Adipocyte (in vitro differentiated cells): ENCODE measurements around the gene PAPPA.

Experiments
- DNase-seq: peaks from one replicate; pipeline ENCODE4 v3.0.0-alpha.2; 2015; ENCODE audit warnings: low read depth
- H3K27me3 ChIP-seq: replicated peaks from 2 replicates; pipeline ENCODE4 v1.7.0; 2013; ENCODE audit warnings: mild to moderate bottlenecking, low read length, moderate library complexity; ENCODE audit not compliant: control insufficient read depth, insufficient read depth
- H3K36me3 ChIP-seq: 2 replicates; pipeline ENCODE4 v1.7.0; 2013; ENCODE audit warnings: low read length, mild to moderate bottlenecking, moderate library complexity; ENCODE audit not compliant: control insufficient read depth, insufficient read depth, severe bottlenecking
- H3K4me1 ChIP-seq: 2 replicates; pipeline ENCODE4 v1.7.0; 2013; ENCODE audit warnings: mild to moderate bottlenecking, low read length, moderate library complexity; ENCODE audit not compliant: control insufficient read depth, insufficient read depth
- H3K4me3 ChIP-seq: 2 replicates; pipeline ENCODE4 v1.7.0; 2013; ENCODE audit warnings: mild to moderate bottlenecking, low read length, moderate library complexity
- H3K9ac ChIP-seq: 2 replicates; pipeline ENCODE4 v1.7.0; 2013; ENCODE audit warnings: mild to moderate bottlenecking, low read length, moderate library complexity
- H3K9me3 ChIP-seq: 2 replicates; pipeline ENCODE4 v1.7.0; 2013; ENCODE audit warnings: mild to moderate bottlenecking, low read length, moderate library complexity; ENCODE audit not compliant: control insufficient read depth

The PAPPA gene

DNA sequence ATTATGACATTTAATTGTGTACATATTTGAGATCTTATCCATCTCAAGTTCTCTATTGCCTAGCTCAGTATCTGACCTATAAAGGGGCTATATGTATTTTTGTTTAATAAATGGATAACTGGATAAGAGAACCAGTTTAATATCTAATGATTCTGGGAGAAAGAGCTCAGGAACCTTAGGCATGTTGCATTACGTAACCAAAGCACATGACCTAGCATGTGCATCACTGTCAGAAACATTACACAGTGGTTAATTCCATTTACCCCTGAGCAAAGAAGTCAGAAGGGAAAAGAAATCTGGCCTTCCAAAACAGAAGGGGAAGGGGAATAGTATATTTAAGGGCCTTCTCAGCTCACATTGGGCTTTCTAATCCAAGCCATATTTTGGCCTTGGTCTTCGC lies 12.3 kb downstream of the PAPPA start:
- Histone ChIP-seq H3K4me1 (peaks cover 30% of the 10 kb centered on the region), H3K27me3 (no peaks in the 10 kb centered on the region), H3K9me3 (no peaks in the 10 kb centered on the region), H3K9ac (peak overlapping the region; percentile 13), H3K4me3 (no peak overlapping the region), H3K36me3 (no peaks in the 10 kb centered on the region)
- peak; percentile 68 for DNase-seq

DNA sequence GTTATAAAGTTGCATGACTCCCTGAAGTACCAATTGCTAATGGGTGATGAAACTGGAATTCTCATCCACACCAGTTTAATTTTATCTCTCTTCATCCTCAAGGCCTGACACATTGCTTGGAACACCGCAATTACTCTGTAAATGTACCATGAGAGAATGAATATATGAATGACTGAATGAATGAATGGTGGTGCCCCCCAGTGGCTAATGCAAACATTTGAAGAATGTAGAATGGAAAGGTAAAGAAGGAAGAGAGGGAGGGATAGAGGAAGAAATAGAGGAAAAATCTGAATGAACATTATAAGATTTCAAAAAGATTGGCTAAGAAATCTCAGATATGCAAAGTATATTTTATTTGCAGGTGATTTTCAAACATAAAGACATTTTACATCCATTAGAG lies 13.1 kb downstream of the PAPPA start:
- DNase-seq, result peak; percentile 49
- H3K9ac ChIP-seq, result no peak overlapping the region
- no peaks in the 10 kb centered on the region for H3K27me3 ChIP-seq
- H3K4me1 ChIP-seq, result peaks cover 29% of the 10 kb centered on the region
- no peak overlapping the region for H3K4me3 ChIP-seq
- no peaks in the 10 kb centered on the region for H3K36me3 ChIP-seq
- no peaks in the 10 kb centered on the region for H3K9me3 ChIP-seq

DNA sequence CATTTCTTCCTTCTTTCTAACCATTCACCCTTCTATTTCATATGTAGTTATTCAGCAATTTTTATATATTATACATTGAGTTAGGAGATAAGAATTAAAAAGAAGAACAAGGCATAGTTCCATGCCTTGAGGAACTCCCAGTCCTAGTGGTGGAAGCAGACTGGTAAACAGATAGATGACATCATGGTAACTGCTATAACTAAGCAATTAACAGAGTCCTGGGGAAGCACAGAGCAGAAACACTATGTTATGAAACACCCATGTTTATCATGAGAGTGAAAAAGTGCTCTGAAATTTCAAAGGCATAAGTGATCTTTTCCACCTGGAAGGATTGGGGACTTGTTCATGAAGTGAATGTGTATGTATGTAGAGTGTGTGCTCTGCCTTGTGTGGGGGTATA lies 14.6 kb downstream of the PAPPA start:
- no peaks in the 10 kb centered on the region for H3K27me3 ChIP-seq
- no peak overlapping the region for H3K4me3 ChIP-seq
- H3K36me3 ChIP-seq, result no peaks in the 10 kb centered on the region

DNA sequence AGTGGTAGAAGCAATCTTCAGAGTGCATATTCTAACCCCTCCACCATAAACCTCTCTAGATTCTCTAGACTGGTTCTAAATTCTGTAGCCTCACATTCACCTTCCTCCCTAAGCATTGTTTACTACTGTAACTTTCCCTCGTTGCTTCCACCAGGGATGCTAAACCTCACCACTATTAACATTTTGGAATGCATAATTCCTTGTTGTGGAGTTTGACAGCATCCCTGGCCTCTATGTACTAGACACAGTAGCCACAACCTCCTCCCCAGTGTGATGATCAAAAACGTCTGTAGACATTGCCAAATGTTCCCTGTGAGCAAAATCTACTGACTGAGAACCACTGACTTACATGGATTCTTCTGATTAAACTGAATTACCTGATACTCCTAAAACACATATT lies 18.6 kb downstream of the PAPPA start:
- Histone ChIP-seq H3K4me3 (no peak overlapping the region), H3K36me3 (no peaks in the 10 kb centered on the region)

More for the DNA sequence above, 14.6 kb downstream of the PAPPA start:
- Histone ChIP-seq H3K4me1 (peaks cover 20% of the 10 kb centered on the region), H3K9ac (no peak overlapping the region), H3K9me3 (no peaks in the 10 kb centered on the region)
- no peak for DNase-seq

DNA sequence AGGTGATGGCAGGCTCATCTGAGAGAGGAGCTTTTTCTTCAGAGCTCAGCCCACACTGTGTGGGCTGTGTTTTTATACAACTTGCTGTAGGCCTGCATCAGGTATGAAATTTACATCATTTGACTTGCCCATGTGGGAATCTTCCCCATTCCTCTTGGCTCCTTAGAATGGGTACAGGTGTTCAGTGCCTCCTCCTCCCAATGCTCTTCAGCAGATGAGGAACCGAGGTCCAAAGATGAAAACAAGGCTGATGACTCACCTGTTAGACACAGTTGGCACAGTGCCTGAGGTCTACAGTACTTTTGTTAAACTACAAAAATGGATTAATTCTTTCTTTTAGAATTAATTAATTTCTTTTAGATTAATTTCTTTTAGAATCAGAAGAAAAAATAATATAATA lies 20.8 kb downstream of the PAPPA start:
- peak; percentile 64 for DNase-seq
- H3K36me3 ChIP-seq, result no peaks in the 10 kb centered on the region
- peaks cover 7% of the 10 kb centered on the region for H3K4me1 ChIP-seq
- H3K9me3 ChIP-seq, result no peaks in the 10 kb centered on the region
- H3K4me3 ChIP-seq, result no peak overlapping the region
- H3K9ac ChIP-seq, result no peak overlapping the region
- no peaks in the 10 kb centered on the region for H3K27me3 ChIP-seq

More for the DNA sequence above, 18.6 kb downstream of the PAPPA start:
- H3K27me3 ChIP-seq, result no peaks in the 10 kb centered on the region
- no peaks in the 10 kb centered on the region for H3K9me3 ChIP-seq
- no peak for DNase-seq
- no peak overlapping the region for H3K9ac ChIP-seq
- H3K4me1 ChIP-seq, result peaks cover 8% of the 10 kb centered on the region

DNA sequence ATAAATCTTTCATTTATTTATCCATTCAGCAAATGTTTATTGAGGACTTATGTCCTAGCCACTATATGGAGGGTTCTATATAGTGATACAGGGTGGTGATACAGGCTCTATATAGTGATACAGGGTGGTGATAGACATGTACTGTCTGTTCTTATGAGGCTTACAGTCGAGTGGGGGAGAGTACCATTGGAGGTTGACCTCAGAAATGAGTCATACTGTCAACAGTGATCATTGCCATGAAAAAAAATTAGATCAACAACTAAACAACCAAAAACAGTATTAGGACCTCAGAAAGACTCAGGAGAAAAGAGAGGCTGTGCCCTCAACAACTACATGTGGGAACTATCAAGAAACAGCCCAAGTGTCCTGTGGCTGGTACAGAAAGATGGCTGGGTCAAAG lies 22.0 kb downstream of the PAPPA start:
- Histone ChIP-seq H3K9ac (no peak overlapping the region), H3K36me3 (no peaks in the 10 kb centered on the region), H3K9me3 (no peaks in the 10 kb centered on the region), H3K4me1 (peaks cover 7% of the 10 kb centered on the region), H3K4me3 (no peak overlapping the region), H3K27me3 (no peaks in the 10 kb centered on the region)
- DNase-seq, result peak; percentile 40

DNA sequence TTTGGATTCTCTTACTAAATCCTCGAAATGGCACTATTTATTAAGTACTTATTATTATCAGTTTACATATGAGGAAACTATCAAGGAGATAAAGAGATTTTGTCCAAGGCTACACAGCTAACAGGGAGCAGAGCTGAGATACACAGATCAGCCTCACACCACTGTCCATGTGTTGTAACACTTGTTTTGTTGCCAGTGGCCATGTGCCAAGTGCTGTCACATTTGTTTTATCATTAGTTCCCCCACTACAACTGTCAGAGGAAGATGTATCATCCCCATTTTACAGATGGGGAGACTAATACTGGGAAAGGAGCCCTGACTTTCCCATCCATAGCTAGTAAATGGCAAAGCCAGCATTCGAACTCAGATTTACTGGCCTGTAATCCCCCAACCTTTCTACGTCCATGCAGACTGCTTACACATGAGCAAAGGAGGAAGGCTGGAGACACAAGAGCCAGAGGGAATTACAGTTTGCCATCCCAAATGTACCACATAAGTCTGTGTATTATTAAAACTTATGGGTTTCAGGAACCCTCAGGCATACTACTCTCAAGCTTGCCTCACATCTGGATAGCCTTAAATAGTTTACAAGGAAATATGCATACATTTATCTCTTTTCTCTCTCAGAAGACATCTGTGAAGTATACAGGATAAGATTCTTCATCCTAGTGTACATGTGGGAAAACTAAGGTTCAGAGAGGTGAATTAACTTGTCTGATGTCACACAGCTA lies 25.1 kb downstream of the PAPPA start:
- Histone ChIP-seq H3K4me1 (peaks cover 18% of the 10 kb centered on the region), H3K4me3 (no peak overlapping the region), H3K9ac (no peak overlapping the region), H3K27me3 (no peaks in the 10 kb centered on the region), H3K9me3 (no peaks in the 10 kb centered on the region), H3K36me3 (no peaks in the 10 kb centered on the region)
- DNase-seq, result no peak

DNA sequence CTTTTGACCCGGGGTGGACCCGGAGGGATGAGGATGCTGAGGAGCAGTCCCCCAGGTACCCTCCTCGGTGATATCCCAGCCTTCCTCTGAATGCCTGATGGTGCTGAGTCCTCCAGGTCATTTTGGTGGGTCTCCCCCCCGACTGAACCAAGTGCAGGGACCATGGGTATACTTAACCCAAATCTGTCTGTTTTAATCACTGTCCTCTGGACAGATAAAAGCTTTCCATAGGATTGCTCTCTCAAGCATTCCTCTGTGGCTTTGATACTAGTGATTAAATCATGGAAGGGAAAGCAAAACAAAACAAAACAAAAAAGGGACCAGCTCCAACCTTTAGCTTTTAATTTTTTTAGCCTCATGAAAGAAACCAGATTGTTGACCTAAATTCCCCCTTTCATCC lies 26.0 kb downstream of the PAPPA start:
- Histone ChIP-seq H3K27me3 (no peaks in the 10 kb centered on the region), H3K9ac (no peak overlapping the region), H3K4me1 (peaks cover 18% of the 10 kb centered on the region), H3K36me3 (peaks cover 4% of the 10 kb centered on the region), H3K4me3 (no peak overlapping the region), H3K9me3 (no peaks in the 10 kb centered on the region)
- DNase-seq, result peak; percentile 36

DNA sequence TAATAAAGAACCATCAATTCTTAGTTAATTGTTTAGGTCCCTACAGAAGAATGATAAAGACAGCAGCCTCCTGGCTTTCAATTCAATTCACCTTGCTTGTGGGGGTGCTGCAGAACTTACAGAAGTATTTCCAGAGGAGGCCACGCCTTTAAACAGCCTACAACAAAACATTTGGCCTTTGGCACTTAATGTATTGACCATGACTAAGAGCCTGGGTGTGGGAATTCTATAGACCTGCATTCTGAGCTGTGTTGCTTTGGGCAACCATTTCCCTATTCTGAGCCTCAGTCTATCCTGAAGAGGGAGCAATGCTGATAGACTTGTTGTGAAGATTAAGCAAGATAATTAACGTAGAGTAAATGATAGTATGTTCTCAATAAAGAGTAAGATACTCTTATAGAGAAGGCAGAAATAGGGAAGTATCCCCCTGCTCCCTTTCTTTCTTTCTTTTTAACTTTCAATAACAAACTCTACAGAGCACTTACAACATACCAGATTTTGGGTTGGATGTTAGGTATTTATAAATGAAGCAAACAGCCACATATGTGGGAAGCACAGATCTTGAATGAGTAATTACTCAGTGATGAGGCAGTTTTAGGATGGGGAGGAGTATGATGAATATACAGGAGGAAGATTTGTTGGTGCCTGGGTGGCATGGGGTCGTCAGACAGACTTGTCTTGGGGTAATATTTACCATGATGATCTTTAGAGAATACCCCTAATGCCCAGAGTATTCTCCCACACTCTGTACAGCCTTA lies 28.4 kb downstream of the PAPPA start:
- Histone ChIP-seq H3K9ac (peak overlapping the region; percentile 9), H3K4me1 (peaks cover 18% of the 10 kb centered on the region), H3K27me3 (no peaks in the 10 kb centered on the region), H3K4me3 (no peak overlapping the region), H3K36me3 (peaks cover 12% of the 10 kb centered on the region), H3K9me3 (no peaks in the 10 kb centered on the region)
- peak; percentile 53 for DNase-seq

DNA sequence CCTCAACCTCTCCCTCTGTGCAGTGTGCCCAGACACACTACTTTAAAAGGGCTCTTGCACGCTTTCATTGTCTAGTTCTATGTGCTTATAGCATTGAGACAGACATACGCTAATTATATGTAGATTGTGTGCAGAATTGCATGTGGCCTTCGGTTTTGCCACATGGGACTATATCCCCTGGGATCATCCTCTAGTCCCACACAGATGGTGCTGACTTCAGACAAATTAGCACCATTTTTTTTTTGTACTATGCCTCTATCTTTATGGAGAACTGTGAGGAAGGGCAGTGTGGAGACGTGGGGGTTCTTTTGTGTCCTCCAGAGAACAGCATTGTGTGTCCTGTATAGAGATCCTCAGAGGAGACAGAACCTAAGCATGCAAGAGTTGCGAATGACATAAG lies 29.3 kb downstream of the PAPPA start:
- no peaks in the 10 kb centered on the region for H3K27me3 ChIP-seq
- H3K9ac ChIP-seq, result no peak overlapping the region
- H3K9me3 ChIP-seq, result no peaks in the 10 kb centered on the region
- peaks cover 20% of the 10 kb centered on the region for H3K36me3 ChIP-seq
- H3K4me1 ChIP-seq, result peaks cover 16% of the 10 kb centered on the region
- H3K4me3 ChIP-seq, result no peak overlapping the region
- no peak for DNase-seq

DNA sequence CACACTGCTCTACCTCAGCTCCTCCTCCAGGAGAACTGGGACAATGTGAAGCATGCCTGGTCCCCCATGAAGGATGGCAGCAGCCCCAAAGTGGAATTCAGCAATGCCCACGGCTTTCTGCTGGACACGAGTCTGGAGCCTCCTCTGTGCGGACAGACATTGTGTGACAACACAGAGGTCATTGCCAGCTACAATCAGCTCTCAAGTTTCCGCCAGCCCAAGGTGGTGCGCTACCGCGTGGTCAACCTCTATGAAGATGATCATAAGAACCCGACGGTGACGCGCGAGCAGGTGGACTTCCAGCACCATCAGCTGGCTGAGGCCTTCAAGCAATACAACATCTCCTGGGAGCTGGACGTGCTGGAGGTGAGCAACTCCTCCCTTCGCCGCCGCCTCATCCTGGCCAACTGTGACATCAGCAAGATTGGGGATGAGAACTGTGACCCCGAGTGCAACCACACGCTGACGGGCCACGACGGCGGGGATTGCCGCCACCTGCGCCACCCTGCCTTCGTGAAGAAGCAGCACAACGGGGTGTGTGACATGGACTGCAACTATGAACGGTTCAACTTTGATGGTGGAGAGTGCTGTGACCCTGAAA lies 34.1 kb downstream of the PAPPA start:
- Histone ChIP-seq H3K36me3 (peaks cover 49% of the 10 kb centered on the region), H3K9me3 (no peaks in the 10 kb centered on the region), H3K9ac (no peak overlapping the region), H3K4me1 (peaks cover 25% of the 10 kb centered on the region), H3K27me3 (no peaks in the 10 kb centered on the region), H3K4me3 (no peak overlapping the region)
- DNase-seq, result no peak
